Naive B cell (primary cell): ENCODE results near the gene UBP1. TPM values are rescaled to one million over a fixed set of nuclear protein-coding genes. Genes with fewer than 3 reads are reported as not detected.
"Not testable (repeated sequence)": the region's sequence is repeated elsewhere in the genome, so short reads cannot be mapped to it uniquely, and the experiment has no call there.

Experiments used
- ATAC-seq, 2 donors: fragments of 150-1000 bp; cut with Tn5 transposase; 2 replicates each; pipeline ENCODE4 v1.10.0; 2021; ENCODE audit warnings: low read depth in 2 of 2, mild to moderate bottlenecking in 2 of 2, moderate library complexity in 2 of 2
- DNase-seq: peaks from one replicate; pipeline ENCODE4 v3.0.0; 2022
- H3K27ac Mint-ChIP-seq, 6 donors: one replicate each; pipeline ENCODE4 v1.8.0; 2020 to 2022; ENCODE audit warnings: mild to moderate bottlenecking in 6 of 6, mixed read lengths in 6 of 6, moderate library complexity in 5 of 6, inconsistent platforms in 2 of 6
- H3K27me3 Mint-ChIP-seq, 3 donors: one replicate each; pipeline ENCODE4 v1.8.0; 2021 to 2022; ENCODE audit warnings: mixed read lengths in 3 of 3, mild to moderate bottlenecking in 1 of 3
- H3K36me3 Mint-ChIP-seq, 2 donors: one replicate each; pipeline ENCODE4 v1.8.0; 2020 to 2022; ENCODE audit warnings: mixed read lengths in 2 of 2, inconsistent platforms in 1 of 2, mild to moderate bottlenecking in 1 of 2
- H3K4me1 Mint-ChIP-seq, 3 donors: one replicate each; pipeline ENCODE4 v1.8.0; 2020 to 2022; ENCODE audit warnings: mixed read lengths in 3 of 3, inconsistent platforms in 1 of 3, mild to moderate bottlenecking in 1 of 3, moderate library complexity in 1 of 3
- H3K4me3 Mint-ChIP-seq, 8 donors: one replicate each; pipeline ENCODE4 v1.8.0; 2020 to 2022; ENCODE audit warnings: mild to moderate bottlenecking in 8 of 8, mixed read lengths in 8 of 8, moderate library complexity in 8 of 8, inconsistent platforms in 2 of 8
- H3K9me3 Mint-ChIP-seq, 7 donors: one replicate each; pipeline ENCODE4 v1.8.0; 2020 to 2022; ENCODE audit warnings: mixed read lengths in 7 of 7, mild to moderate bottlenecking in 5 of 7, inconsistent platforms in 2 of 7, moderate library complexity in 1 of 7
- polyA plus RNA-seq, 6 donors: library from polyadenylated mRNA; unstranded; fragments of 300-500 nt; fragmentation: Illumina TruSeq; gene quantifications; one replicate each; pipeline ENCODE4 v1.2.3, GENCODE V29; 2021; ENCODE audit warnings: low read depth in 6 of 6

Gene UBP1
- polyA plus RNA-seq, 6 donors from 2014 or later: 3.7 to 14.7 (median 9.2) TPM

DNA sequence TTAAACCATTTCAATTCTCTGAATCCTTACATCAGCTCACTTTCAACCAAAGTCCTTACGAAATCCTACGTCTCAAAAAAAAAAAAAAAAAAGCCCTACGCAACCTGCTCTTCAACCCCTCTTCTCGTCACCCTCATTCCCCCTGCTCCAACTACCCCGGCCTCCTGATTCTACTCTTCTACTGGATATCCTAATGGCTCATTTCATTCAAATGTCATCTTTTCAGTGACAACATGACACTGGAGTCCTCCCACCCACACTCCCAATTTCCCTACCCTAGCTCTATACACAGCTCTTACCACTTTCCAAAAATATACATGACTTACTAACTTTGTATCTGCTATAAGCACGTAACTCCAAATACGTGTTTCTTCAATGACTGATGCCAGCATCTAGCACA is 11.5 kb downstream of the UBP1 start:
- ATAC-seq (no peak), DNase-seq (no peak)
- no peaks in the 10 kb centered on the region for H3K27me3 Mint-ChIP-seq
- H3K4me3 Mint-ChIP-seq: no peak overlapping the region
- H3K9me3 Mint-ChIP-seq: no peaks in the 10 kb centered on the region
- H3K4me1 Mint-ChIP-seq: peaks cover 39 to 66% (median 62%) of the 10 kb centered on the region in 3 donors
- peak overlapping the region in 4 of 6 donors; percentile 51 to 80 (median 58) for H3K27ac Mint-ChIP-seq
- no peaks in the 10 kb centered on the region for H3K36me3 Mint-ChIP-seq

- no peak for ATAC-seq
- Mint-ChIP-seq H3K27me3 (no peaks in the 10 kb centered on the region), H3K4me3 (peak overlapping the region in 1 of 8 donors; percentile 25), H3K4me1 (peaks cover 30 to 59% (median 48%) of the 10 kb centered on the region in 3 donors), H3K9me3 (no peaks in the 10 kb centered on the region), H3K27ac (no peak overlapping the region), H3K36me3 (peaks cover 0 to 5% of the 10 kb centered on the region in 2 donors)
- no peak for DNase-seq
Measured at GRCh38 chr3:33426630-33427317, 13.4 kb downstream of the UBP1 start.

DNA sequence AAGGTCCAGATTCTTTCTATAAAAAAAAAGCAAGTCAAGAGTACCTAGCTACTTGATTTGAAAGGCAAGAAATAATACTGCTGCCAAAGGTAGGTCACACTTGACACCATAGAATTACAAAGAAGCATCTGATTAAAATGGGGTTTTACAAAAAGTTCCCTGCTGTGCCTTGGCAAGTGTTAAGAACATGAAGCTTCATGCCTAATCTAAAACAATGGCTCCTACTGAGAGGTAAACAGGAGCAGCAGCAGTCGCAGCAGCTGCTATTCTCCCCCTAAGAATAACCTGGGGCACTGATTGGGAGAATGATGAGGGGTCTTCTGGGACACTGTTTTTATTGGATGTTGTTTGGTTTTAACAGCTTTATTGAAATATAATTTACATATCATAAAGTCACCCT is 14.1 kb downstream of the UBP1 start:
- ATAC-seq: no peak
- DNase-seq: no peak
- no peaks in the 10 kb centered on the region for H3K9me3 Mint-ChIP-seq
- H3K4me3 Mint-ChIP-seq: no peak overlapping the region
- H3K36me3 Mint-ChIP-seq: peaks cover 3 to 5% of the 10 kb centered on the region in 2 donors
- peaks cover 26 to 58% (median 41%) of the 10 kb centered on the region in 3 donors for H3K4me1 Mint-ChIP-seq
- H3K27me3 Mint-ChIP-seq: no peaks in the 10 kb centered on the region
- H3K27ac Mint-ChIP-seq: no peak overlapping the region

- Mint-ChIP-seq H3K4me1 (peaks cover 24 to 57% (median 41%) of the 10 kb centered on the region in 3 donors), H3K9me3 (no peaks in the 10 kb centered on the region), H3K27me3 (no peaks in the 10 kb centered on the region), H3K36me3 (peaks cover 5 to 6% of the 10 kb centered on the region in 2 donors), H3K27ac (no peak overlapping the region), H3K4me3 (no peak overlapping the region)
- DNase-seq (no peak), ATAC-seq (no peak)
Measured at GRCh38 chr3:33425453-33425852, 14.8 kb downstream of the UBP1 start.

DNA sequence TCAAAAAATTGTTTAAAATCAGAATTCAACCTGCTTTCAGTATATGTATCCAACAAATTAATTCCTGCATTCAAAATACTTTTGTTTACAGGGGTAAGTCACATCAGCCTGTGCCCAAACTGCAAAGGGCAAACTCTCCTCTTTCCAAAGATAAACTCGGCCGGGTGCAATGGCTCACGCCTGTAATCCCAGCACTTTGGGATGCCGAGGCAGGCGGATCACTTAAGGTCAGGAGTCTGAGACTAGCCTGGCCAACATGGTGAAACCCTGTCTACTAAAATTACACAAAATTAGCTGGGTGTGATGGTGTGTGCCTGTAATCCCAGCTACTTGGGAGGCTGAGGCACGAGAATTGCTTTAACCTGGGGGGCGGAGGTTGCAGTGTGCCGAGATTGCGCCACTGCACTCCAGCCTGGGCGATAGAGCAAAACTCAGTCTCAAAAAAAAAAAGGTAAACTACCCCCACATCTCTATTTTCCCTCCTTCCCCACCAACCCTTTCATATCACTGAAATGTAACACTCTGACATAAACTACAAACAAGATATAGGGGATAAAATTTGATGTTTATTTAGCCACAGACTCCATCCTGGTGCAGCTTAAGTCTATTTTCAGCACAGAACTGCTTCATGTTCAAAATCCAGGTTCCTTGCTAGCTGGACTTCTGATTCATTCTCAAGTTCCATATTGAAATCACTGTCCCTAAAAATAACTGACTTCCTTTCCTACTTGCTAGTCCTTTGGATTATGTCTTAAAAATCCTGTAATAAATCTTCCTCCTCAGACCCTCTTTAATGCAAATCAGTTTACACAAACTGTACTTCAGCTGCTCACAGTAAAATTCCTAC is 15.4 kb downstream of the UBP1 start:
- Mint-ChIP-seq H3K36me3 (peaks cover 5 to 9% of the 10 kb centered on the region in 2 donors), H3K9me3 (no peaks in the 10 kb centered on the region), H3K27me3 (no peaks in the 10 kb centered on the region), H3K4me1 (peaks cover 21 to 57% (median 41%) of the 10 kb centered on the region in 3 donors), H3K4me3 (no peak overlapping the region), H3K27ac (no peak overlapping the region)
- DNase-seq: no peak
- ATAC-seq: no peak

GRCh38 chr3:33420966-33421365 is 19.2 kb downstream of the UBP1 start:
- ATAC-seq (no peak), DNase-seq (no peak)
- no peaks in the 10 kb centered on the region for H3K27me3 Mint-ChIP-seq
- H3K4me3 Mint-ChIP-seq: no peak overlapping the region
- H3K9me3 Mint-ChIP-seq: no peaks in the 10 kb centered on the region
- H3K27ac Mint-ChIP-seq: peak overlapping the region in 4 of 6 donors; percentile 38 to 93 (median 62)
- H3K4me1 Mint-ChIP-seq: peaks cover 13 to 26% (median 20%) of the 10 kb centered on the region in 3 donors
- H3K36me3 Mint-ChIP-seq: peaks cover 11 to 15% of the 10 kb centered on the region in 2 donors

DNA sequence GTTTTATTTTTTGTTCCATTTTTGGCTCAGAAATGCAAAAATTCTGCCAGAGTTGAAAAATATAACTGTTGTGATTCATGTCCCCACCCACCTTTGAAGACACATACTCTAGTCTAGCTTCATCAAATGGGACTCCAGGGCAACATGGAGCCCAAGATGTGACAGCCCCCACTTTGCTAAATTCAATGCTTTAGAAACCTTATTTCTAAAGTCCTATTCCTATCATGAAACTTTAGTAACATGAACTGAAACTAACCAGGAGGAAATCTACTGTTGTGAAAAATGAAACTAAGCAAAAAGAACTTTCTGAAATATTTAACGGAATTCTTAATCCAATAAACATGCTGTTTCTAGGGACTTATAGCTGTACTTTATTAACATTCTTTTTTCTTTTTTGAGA is 20.3 kb downstream of the UBP1 start:
- H3K27me3 Mint-ChIP-seq: no peaks in the 10 kb centered on the region
- DNase-seq (no peak), ATAC-seq (peak; percentile 38 to 51)
- peaks cover 11 to 15% of the 10 kb centered on the region in 2 donors for H3K36me3 Mint-ChIP-seq
- H3K4me1 Mint-ChIP-seq: peaks cover 13 to 30% (median 20%) of the 10 kb centered on the region in 3 donors
- H3K9me3 Mint-ChIP-seq: no peaks in the 10 kb centered on the region
- H3K27ac Mint-ChIP-seq: peak overlapping the region; percentile 7 to 93 (median 82)
- H3K4me3 Mint-ChIP-seq: peak overlapping the region in 6 of 8 donors; percentile 21 to 74 (median 55)

DNA sequence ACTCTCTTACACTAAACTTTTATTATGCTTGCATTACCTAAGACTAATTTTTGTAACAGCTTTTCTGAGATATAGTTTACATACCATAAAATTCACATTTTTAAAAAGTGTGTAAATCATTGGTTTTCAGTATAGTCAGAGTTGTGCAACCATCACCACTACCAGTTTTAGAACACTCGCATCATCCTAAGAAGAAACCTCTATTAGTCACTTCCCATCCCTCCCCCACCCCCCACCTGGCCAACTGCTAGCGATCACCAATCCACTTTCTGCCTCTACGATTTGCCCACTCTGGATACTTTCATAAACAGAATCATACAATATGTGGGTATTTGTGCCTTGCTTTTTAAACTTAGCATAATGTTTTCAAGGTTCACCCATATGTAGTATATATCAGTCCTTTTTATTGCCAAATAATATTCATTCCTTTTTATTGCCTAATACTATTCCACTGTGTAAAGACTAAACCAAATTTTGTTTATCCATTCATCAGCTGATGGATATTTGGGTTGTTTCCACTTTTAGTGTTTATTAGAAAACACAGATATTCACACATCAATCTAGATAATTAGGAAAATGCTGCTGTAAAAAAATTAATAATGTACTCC is 23.0 kb downstream of the UBP1 start:
- Mint-ChIP-seq H3K27me3 (no peaks in the 10 kb centered on the region), H3K9me3 (no peaks in the 10 kb centered on the region), H3K36me3 (peaks cover 21 to 29% of the 10 kb centered on the region in 2 donors), H3K4me1 (peaks cover 13 to 26% (median 20%) of the 10 kb centered on the region in 3 donors), H3K4me3 (no peak overlapping the region), H3K27ac (no peak overlapping the region)
- DNase-seq: no peak
- no peak for ATAC-seq

GRCh38 chr3:33410816-33411215 is 29.4 kb downstream of the UBP1 start:
- not testable (repeated sequence) for DNase-seq, H3K27me3 Mint-ChIP-seq, H3K4me1 Mint-ChIP-seq, ATAC-seq, H3K4me3 Mint-ChIP-seq, H3K9me3 Mint-ChIP-seq, H3K27ac Mint-ChIP-seq
- H3K36me3 Mint-ChIP-seq: peaks cover 37 to 50% of the 10 kb centered on the region in 2 donors

- Mint-ChIP-seq H3K27ac (peak overlapping the region in 1 of 6 donors; percentile 32), H3K36me3 (peaks cover 31 to 36% of the 10 kb centered on the region in 2 donors), H3K4me3 (no peak overlapping the region), H3K4me1 (no peaks in the 10 kb centered on the region), H3K9me3 (no peaks in the 10 kb centered on the region), H3K27me3 (no peaks in the 10 kb centered on the region)
- ATAC-seq (no peak), DNase-seq (no peak)
Measured at GRCh38 chr3:33403756-33404155, 36.4 kb downstream of the UBP1 start.

DNA sequence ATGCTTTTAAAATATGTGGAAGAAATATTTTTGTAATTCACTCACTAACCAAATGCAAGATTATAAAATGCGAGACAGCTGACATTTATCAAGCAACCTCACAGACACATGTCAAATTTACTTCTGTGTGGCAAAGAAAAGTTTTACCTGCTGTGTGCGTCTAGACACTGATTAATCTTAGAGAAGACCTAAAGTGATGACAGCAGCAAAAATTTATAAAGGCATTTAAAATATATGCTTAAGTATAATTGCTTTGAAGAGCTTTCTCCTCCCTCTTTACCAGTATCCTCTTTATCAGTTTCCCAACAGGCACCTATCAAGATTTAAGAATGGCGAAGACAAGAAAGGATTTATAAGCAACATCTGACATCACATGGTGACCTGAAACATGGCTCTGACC is 37.3 kb downstream of the UBP1 start:
- no peak overlapping the region for H3K4me3 Mint-ChIP-seq
- H3K4me1 Mint-ChIP-seq: no peaks in the 10 kb centered on the region
- H3K27ac Mint-ChIP-seq: peak overlapping the region in 1 of 6 donors; percentile 89
- DNase-seq: no peak
- H3K9me3 Mint-ChIP-seq: no peaks in the 10 kb centered on the region
- peaks cover 28 to 29% of the 10 kb centered on the region in 2 donors for H3K36me3 Mint-ChIP-seq
- ATAC-seq: no peak
- no peaks in the 10 kb centered on the region for H3K27me3 Mint-ChIP-seq

DNA sequence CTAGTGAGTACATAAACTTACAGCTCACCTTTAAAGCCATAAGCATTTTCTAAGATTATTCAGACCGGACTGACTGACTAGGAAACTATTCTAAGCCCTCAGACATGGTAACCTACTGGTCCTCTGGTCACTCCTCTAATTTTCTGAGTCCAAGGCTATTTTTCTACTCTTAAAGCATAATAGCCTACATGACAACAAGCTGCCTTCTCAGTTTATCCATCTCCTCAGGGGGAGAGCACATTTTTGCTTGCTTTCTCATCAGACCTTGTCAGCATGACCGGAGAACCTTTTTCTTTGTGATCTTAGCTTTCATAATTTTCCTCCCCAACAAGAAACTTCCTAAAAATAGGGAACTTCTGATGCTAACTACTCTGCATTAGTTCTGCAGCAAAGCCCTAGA is 38.4 kb downstream of the UBP1 start:
- no peaks in the 10 kb centered on the region for H3K4me1 Mint-ChIP-seq
- no peaks in the 10 kb centered on the region for H3K27me3 Mint-ChIP-seq
- peaks cover 26 to 39% of the 10 kb centered on the region in 2 donors for H3K36me3 Mint-ChIP-seq
- ATAC-seq (no peak), DNase-seq (no peak)
- no peaks in the 10 kb centered on the region for H3K9me3 Mint-ChIP-seq
- peak overlapping the region in 1 of 6 donors; percentile 47 for H3K27ac Mint-ChIP-seq
- H3K4me3 Mint-ChIP-seq: no peak overlapping the region

DNA sequence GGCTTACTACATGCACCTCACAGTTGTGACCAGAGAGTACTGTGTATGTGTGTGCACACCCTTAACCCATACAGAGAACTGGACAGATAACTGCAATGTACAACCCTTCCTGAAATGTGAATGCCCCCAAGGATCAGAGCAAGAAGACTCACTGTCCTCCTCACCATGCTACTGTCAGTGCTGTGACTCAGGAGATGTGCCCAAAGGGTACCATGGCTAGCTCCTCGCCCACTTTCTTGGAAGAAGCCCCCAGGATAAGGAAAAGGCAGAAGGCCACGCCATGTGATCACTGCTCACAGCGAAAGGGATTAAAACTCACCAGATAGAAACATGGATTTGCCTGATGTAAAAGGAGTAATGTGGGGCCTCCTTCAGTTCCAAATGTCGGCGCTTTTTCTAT is 41.8 kb downstream of the UBP1 start:
- H3K4me3 Mint-ChIP-seq: no peak overlapping the region
- no peaks in the 10 kb centered on the region for H3K9me3 Mint-ChIP-seq
- peaks cover 38 to 42% of the 10 kb centered on the region in 2 donors for H3K36me3 Mint-ChIP-seq
- no peak overlapping the region for H3K27ac Mint-ChIP-seq
- H3K4me1 Mint-ChIP-seq: no peaks in the 10 kb centered on the region
- no peak for ATAC-seq
- no peaks in the 10 kb centered on the region for H3K27me3 Mint-ChIP-seq
- no peak for DNase-seq
